BJ (cell line): ENCODE data around the gene CNN2. TPM values are rescaled to one million over a fixed set of nuclear protein-coding genes. Genes with fewer than 3 reads are reported as not detected.
A peak's percentile ranks its signal among the peaks of the same experiment; 100 is the strongest.

Experiments used
- CTCF ChIA-PET: fragments of 350-600 bp; formaldehyde crosslinking; extraction: SDS; loops from one replicate; lab custom pipeline; 2021; ENCODE audit warnings: antibody characterized with exemption, inconsistent platforms; lab: Yijun Ruan, JAX
- POLR2A ChIA-PET: fragments of 300-600 bp; sonication (Branson Sonifier 250); formaldehyde crosslinking; extraction: SDS; loops from one replicate; lab custom pipeline; 2021; ENCODE audit warnings: antibody characterized with exemption; lab: Charles Lee
- DNase-seq: peaks from one replicate; pipeline ENCODE4 v3.0.0-alpha.2; 2011; ENCODE audit warnings: low read depth
- H3K27me3 ChIP-seq: 2 replicates; pipeline ENCODE4 v1.6.0; 2011; ENCODE audit warnings: low read length; ENCODE audit not compliant: control insufficient read depth, insufficient read depth
- H3K36me3 ChIP-seq: 2 replicates; pipeline ENCODE4 v1.5.1; 2011; ENCODE audit warnings: low read length; ENCODE audit not compliant: control insufficient read depth, insufficient read depth
- H3K4me3 ChIP-seq: 2 replicates; pipeline ENCODE4 v1.5.1; 2011; ENCODE audit warnings: low read depth, mild to moderate bottlenecking, control low read depth, low read length
- polyA plus RNA-seq: library from polyadenylated mRNA; depleted of rRNA; stranded (reverse); fragments of >200 nt; gene quantifications from 2 replicates; pipeline ENCODE4 v1.2.3, GENCODE V29; 2011
- TF ChIP-seq, protein P1 (sequence below): IDR thresholded peaks from 2 replicates; pipeline ENCODE4 v1.5.1; 2011; ENCODE audit warnings: low read depth, mild to moderate bottlenecking, control low read depth, inconsistent platforms, low read length, moderate library complexity; ENCODE audit not compliant: insufficient read depth

The CNN2 gene
- polyA plus RNA-seq, 1 experiment = 529 TPM

DNA sequence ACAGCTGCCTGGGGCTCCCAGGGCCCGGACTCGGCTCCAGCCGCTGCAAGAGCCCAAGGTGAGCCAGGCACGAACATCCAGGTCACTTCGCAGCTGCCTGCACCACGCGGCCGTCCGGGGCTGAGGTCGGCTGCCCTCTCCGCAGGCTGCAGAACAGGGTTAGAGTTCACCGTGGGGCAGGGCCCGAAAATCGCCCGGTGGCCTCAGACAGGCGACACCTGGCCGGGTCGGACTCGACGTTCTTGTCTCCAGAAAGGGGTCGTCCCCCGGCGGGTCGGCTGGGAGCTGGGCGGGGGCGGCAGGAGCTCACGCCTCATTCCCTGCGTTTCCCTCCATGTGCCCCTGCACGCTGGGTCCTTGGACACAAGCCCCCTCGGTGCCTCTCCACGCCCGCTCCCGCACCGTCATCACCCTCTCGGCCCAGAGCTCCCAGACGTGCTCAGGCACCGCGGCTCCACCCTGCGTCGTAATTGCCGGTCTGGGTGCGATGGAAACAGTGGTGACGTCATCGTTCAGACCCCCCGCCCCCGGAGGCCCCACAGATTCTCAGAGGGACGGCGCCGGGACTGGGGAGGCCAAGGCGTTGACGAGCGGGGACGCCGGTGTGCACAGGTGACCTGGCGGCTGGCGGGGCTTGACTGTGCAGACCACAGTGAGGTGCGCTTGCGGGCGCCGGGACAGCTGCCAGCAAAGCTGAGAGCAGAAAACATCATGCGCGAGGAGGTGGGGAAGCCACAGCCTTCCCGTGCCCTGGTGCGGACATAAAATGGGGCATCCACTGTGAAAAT lies 30.2 kb upstream of the CNN2 start:
- Histone ChIP-seq H3K4me3 (peak overlapping the region; percentile 16; the same call in 1 of the 2 replicates), H3K36me3 (peaks cover 5% of the 10 kb centered on the region), H3K27me3 (peaks cover 18% of the 10 kb centered on the region)
- DNase-seq = no peak
- ChIA-PET CTCF (interaction anchor here (0.9 to 1.5 kb wide), 6 partner anchors 12 to 133 kb away, joined by 3 to 6 read pairs (median 4); partner anchors contain the start of gene WDR18), POLR2A (no interaction called here)
- TF ChIP-seq, protein P1, sequence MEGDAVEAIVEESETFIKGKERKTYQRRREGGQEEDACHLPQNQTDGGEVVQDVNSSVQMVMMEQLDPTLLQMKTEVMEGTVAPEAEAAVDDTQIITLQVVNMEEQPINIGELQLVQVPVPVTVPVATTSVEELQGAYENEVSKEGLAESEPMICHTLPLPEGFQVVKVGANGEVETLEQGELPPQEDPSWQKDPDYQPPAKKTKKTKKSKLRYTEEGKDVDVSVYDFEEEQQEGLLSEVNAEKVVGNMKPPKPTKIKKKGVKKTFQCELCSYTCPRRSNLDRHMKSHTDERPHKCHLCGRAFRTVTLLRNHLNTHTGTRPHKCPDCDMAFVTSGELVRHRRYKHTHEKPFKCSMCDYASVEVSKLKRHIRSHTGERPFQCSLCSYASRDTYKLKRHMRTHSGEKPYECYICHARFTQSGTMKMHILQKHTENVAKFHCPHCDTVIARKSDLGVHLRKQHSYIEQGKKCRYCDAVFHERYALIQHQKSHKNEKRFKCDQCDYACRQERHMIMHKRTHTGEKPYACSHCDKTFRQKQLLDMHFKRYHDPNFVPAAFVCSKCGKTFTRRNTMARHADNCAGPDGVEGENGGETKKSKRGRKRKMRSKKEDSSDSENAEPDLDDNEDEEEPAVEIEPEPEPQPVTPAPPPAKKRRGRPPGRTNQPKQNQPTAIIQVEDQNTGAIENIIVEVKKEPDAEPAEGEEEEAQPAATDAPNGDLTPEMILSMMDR = no peak

GRCh38 chr19:998064-998463 lies 28.3 kb upstream of the CNN2 start:
- Histone ChIP-seq H3K27me3 (peaks cover 18% of the 10 kb centered on the region), H3K36me3 (peaks cover 1% of the 10 kb centered on the region), H3K4me3 (no peak overlapping the region)
- TF ChIP-seq, protein P1 = no peak
- CTCF ChIA-PET = interaction anchor here (1.2 to 1.5 kb wide), 2 partner anchors 14 to 246 kb away, joined by 4 read pairs; partner anchors contain the start of gene WDR18
- no peak for DNase-seq
- POLR2A ChIA-PET = no interaction called here

DNA sequence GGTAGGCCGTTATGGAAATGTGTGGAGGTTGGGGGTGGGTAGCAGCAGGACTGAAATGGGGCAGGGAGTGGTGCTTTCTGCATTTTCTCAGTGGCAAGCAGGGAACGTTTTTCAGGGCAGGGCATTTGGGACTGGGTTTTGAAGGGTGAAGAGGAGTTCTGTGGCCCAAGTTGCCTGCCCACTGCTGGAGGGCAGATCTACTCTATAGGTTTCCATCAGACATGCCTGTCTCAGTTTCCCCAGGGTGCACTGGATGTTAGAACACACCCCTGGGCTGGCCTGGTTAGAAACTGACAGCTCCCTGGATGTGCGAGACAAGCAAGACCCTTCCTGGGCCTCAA lies 27.1 kb upstream of the CNN2 start:
- CTCF ChIA-PET = interaction anchor here (0.6 to 1.9 kb wide), 4 partner anchors 14 to 239 kb away, joined by 3 to 4 read pairs (median 4); no protein-coding TSS in a partner anchor
- Histone ChIP-seq H3K27me3 (peaks cover 18% of the 10 kb centered on the region), H3K4me3 (no peak overlapping the region), H3K36me3 (peaks cover 1% of the 10 kb centered on the region; the same call in 1 of the 2 replicates)
- TF ChIP-seq, protein P1 = no peak
- DNase-seq = no peak
- POLR2A ChIA-PET = no interaction called here

GRCh38 chr19:1000095-1000494 lies 26.3 kb upstream of the CNN2 start, which contains the start of gene GRIN3B:
Gene GRIN3B (plus strand): TSS chr19:1000419. CDS start chr19:1000438, 19 bp downstream.
- Histone ChIP-seq H3K27me3 (peaks cover 18% of the 10 kb centered on the region), H3K36me3 (no peaks in the 10 kb centered on the region), H3K4me3 (peak within 1 kb of the TSS; percentile 30)
- CTCF ChIA-PET = interaction anchor here (1.3 to 1.9 kb wide), 2 partner anchors 15 to 77 kb away, joined by 4 read pairs; no protein-coding TSS in a partner anchor
- no peak for DNase-seq
- TF ChIP-seq, protein P1 = peak; percentile 68
- POLR2A ChIA-PET = no interaction called here
